Neural progenitor cell (in vitro differentiated cells): ENCODE measurements around the gene CNPY4.

Source experiments
- EZH2phosphoT487 ChIP-seq: fragments of 200-600 bp; sonication (generic); IDR thresholded peaks from 2 replicates; pipeline ENCODE4 v1.6.1; 2017; ENCODE audit warnings: antibody characterized with exemption
- TF ChIP-seq, protein P1 (sequence below): fragments of 200-600 bp; sonication (generic); IDR thresholded peaks from 2 replicates; pipeline ENCODE4 v1.5.1; 2017; ENCODE audit warnings: antibody characterized with exemption, mild to moderate bottlenecking

DNA sequence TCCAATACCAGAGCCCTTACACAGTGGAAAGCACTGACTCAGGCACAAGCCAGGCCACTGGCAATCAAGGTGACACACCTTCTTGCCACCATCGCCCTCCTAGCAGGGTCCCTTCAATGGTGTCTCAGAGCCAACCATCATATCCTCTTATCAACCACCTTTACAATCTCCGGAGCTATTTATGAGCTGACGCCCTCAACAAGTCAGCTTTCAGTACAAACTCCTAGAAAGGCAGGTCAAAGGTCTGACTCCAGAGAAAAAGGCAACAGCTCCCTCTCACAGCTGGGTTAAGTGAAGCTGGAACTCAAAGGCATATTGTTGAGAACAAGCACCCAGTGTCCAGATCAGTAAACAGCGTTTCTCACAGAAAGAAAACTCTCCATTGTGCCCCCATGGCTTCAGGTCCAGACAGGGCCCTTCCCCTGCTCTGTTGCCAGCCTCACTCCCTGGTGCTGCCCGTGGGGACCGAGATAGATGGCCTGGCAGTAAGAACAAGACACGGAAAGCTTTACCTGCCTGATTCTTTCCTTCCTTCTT, 40.3 kb upstream of the CNPY4 start:
- TF ChIP-seq, protein P1, sequence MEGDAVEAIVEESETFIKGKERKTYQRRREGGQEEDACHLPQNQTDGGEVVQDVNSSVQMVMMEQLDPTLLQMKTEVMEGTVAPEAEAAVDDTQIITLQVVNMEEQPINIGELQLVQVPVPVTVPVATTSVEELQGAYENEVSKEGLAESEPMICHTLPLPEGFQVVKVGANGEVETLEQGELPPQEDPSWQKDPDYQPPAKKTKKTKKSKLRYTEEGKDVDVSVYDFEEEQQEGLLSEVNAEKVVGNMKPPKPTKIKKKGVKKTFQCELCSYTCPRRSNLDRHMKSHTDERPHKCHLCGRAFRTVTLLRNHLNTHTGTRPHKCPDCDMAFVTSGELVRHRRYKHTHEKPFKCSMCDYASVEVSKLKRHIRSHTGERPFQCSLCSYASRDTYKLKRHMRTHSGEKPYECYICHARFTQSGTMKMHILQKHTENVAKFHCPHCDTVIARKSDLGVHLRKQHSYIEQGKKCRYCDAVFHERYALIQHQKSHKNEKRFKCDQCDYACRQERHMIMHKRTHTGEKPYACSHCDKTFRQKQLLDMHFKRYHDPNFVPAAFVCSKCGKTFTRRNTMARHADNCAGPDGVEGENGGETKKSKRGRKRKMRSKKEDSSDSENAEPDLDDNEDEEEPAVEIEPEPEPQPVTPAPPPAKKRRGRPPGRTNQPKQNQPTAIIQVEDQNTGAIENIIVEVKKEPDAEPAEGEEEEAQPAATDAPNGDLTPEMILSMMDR = no peak
- no peak for TF ChIP-seq EZH2phosphoT487
